ENCODE data around the gene NEK6. TPM values are rescaled to one million over a fixed set of nuclear protein-coding genes. Genes with fewer than 3 reads are reported as not detected.
A peak's percentile ranks its signal among the peaks of the same experiment; 100 is the strongest.

The NEK6 gene
- total RNA-seq, 1 donor from 2014 or later, result 8.7 TPM

- H3K9me3 ChIP-seq (replicated peaks), result no peaks in the 10 kb centered on the region
- no peaks in the 10 kb centered on the region for H3K36me3 ChIP-seq
- H3K4me3 ChIP-seq, result peak overlapping the region; percentile 24
- peaks cover 90% of the 10 kb centered on the region for H3K4me1 ChIP-seq
- H3K27ac ChIP-seq (replicated peaks), result peak overlapping the region; percentile 76
- no peaks in the 10 kb centered on the region for H3K27me3 ChIP-seq (ENCODE audit: low read depth)
- peak; percentile 70 for DNase-seq
- TF ChIP-seq CTCF (IDR thresholded peaks at IDR 0.05; ENCODE audit: borderline replicate concordance), result no peak
- intact Hi-C loops (cut with micrococcal nuclease), result no loop called here
Measured at GRCh38 chr9:124282442-124283227, 24.9 kb downstream of the NEK6 start.

GRCh38 chr9:124283228-124283814 is 25.6 kb downstream of the NEK6 start:
- intact Hi-C loops (cut with micrococcal nuclease), result no loop called here

DNA sequence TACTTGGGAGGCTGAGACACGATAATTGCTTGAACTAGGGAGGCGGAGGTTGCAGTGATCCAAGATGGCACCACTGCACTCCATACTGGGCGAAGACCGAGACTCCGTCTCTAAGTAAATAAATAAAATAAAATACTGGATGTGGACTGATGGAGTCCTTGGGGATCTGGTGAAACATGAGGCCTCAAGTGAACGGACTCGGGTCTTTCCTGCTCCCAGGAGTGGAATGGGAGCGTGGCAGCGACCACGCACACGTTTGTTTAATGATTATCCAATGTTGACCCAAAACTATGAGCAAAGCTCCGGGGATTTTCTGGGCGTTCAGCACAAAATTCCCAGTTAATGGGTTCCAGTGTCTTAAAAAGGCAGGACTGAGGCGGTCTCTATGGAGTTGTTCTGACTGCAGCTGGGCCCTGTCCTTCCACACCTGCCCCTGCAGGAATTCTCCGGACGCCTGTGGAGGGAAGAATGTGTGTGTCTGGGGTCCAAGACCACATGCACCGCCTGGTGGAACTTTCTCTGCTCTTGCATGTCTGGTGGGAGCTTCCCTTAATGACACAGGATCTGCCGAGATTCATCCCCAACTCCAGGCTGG is 26.6 kb downstream of the NEK6 start:
- no peak for TF ChIP-seq CTCF (IDR thresholded peaks at IDR 0.05; ENCODE audit: borderline replicate concordance)
- H3K27ac ChIP-seq (replicated peaks), result peak overlapping the region; percentile 76

More at GRCh38 chr9:124283228-124283814, 25.6 kb downstream of the NEK6 start:
- TF ChIP-seq CTCF (IDR thresholded peaks at IDR 0.05; ENCODE audit: borderline replicate concordance), result no peak
- Histone ChIP-seq H3K4me1 (peaks cover 87% of the 10 kb centered on the region), H3K4me3 (no peak overlapping the region), H3K9me3 (replicated peaks) (no peaks in the 10 kb centered on the region), H3K27me3 (ENCODE audit: low read depth) (no peaks in the 10 kb centered on the region), H3K27ac (replicated peaks) (peak overlapping the region; percentile 76), H3K36me3 (no peaks in the 10 kb centered on the region)
- no peak for DNase-seq

DNA sequence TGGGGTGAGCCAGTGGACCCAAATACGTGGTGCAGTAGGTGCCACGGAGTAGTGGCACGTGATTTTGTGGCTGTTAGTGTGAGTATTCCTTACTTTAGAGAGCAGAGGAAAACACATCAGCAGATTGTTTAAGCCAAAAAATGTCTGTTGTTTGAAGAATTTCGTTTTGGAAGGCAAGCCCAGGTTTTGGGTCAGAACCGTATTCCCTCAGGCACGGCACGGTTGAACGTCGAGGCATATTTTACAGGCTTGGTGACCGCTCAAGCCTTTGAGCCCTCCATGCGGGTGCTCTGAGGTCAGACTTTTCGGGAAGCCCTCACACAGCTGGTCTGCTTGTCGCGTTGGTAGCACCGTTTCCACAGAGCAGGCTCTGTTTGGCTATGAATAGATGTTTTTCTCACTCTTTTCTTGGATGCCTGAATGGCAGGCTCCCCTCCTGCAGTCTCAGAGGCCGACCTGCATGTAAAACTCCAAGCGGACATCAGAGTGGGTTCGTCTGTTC is 27.2 kb downstream of the NEK6 start:
- Histone ChIP-seq H3K27me3 (ENCODE audit: low read depth) (no peaks in the 10 kb centered on the region), H3K4me3 (no peak overlapping the region), H3K9me3 (replicated peaks) (no peaks in the 10 kb centered on the region), H3K4me1 (peaks cover 79% of the 10 kb centered on the region), H3K27ac (replicated peaks) (peak overlapping the region; percentile 76), H3K36me3 (no peaks in the 10 kb centered on the region)
- TF ChIP-seq CTCF (IDR thresholded peaks at IDR 0.05; ENCODE audit: borderline replicate concordance), result no peak
- peak; percentile 50 for DNase-seq
- intact Hi-C loops (cut with micrococcal nuclease), result no loop called here

More for the DNA sequence above, 26.6 kb downstream of the NEK6 start:
- H3K9me3 ChIP-seq (replicated peaks), result no peaks in the 10 kb centered on the region
- H3K27me3 ChIP-seq (ENCODE audit: low read depth), result no peaks in the 10 kb centered on the region
- H3K4me1 ChIP-seq, result peaks cover 79% of the 10 kb centered on the region
- no peaks in the 10 kb centered on the region for H3K36me3 ChIP-seq
- intact Hi-C loops (cut with micrococcal nuclease), result no loop called here
- DNase-seq, result peak; percentile 68
- H3K4me3 ChIP-seq, result no peak overlapping the region

- TF ChIP-seq CTCF (IDR thresholded peaks at IDR 0.05; ENCODE audit: borderline replicate concordance), result no peak
- Histone ChIP-seq H3K27ac (replicated peaks) (peak overlapping the region; percentile 76), H3K36me3 (no peaks in the 10 kb centered on the region), H3K4me3 (no peak overlapping the region), H3K4me1 (peaks cover 79% of the 10 kb centered on the region), H3K27me3 (ENCODE audit: low read depth) (no peaks in the 10 kb centered on the region), H3K9me3 (replicated peaks) (no peaks in the 10 kb centered on the region)
- no peak for DNase-seq
- intact Hi-C loops (cut with micrococcal nuclease), result no loop called here
Measured at GRCh38 chr9:124285490-124285889, 27.7 kb downstream of the NEK6 start.
